SU-DHL-6 (cell line): ENCODE results near the gene FSCN2.

Experiments used
- EZH2phosphoT487 ChIP-seq: fragments of 200-600 bp; sonication (generic), shearing (Covaris generic); conservative IDR thresholded peaks from 2 replicates; pipeline ENCODE4 v1.6.1; 2018; ENCODE audit warnings: mild to moderate bottlenecking, antibody characterized with exemption, low read length, moderate library complexity, mixed read lengths
- TF ChIP-seq, protein P1 (sequence below): fragments of 200-600 bp; sonication (generic); IDR thresholded peaks from one replicate; pipeline ENCODE4 v1.5.1; 2017; ENCODE audit warnings: antibody characterized with exemption, mild to moderate bottlenecking, low read length, moderate library complexity; ENCODE audit not compliant: insufficient read depth, poor library complexity, severe bottlenecking

GRCh38 chr17:81518113-81518784 lies 9.9 kb upstream of the FSCN2 start:
- TF ChIP-seq, protein P1, sequence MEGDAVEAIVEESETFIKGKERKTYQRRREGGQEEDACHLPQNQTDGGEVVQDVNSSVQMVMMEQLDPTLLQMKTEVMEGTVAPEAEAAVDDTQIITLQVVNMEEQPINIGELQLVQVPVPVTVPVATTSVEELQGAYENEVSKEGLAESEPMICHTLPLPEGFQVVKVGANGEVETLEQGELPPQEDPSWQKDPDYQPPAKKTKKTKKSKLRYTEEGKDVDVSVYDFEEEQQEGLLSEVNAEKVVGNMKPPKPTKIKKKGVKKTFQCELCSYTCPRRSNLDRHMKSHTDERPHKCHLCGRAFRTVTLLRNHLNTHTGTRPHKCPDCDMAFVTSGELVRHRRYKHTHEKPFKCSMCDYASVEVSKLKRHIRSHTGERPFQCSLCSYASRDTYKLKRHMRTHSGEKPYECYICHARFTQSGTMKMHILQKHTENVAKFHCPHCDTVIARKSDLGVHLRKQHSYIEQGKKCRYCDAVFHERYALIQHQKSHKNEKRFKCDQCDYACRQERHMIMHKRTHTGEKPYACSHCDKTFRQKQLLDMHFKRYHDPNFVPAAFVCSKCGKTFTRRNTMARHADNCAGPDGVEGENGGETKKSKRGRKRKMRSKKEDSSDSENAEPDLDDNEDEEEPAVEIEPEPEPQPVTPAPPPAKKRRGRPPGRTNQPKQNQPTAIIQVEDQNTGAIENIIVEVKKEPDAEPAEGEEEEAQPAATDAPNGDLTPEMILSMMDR, result no peak
- TF ChIP-seq EZH2phosphoT487, result no peak
